ENCODE data around the gene TRIM10. TPM values are rescaled to one million over a fixed set of nuclear protein-coding genes. Genes with fewer than 3 reads are reported as not detected.

The TRIM10 gene
- total and polyA plus RNA-seq, 2 donors (not counting 1 experiment from before 2014, with no cell fraction given), result not detected

DNA sequence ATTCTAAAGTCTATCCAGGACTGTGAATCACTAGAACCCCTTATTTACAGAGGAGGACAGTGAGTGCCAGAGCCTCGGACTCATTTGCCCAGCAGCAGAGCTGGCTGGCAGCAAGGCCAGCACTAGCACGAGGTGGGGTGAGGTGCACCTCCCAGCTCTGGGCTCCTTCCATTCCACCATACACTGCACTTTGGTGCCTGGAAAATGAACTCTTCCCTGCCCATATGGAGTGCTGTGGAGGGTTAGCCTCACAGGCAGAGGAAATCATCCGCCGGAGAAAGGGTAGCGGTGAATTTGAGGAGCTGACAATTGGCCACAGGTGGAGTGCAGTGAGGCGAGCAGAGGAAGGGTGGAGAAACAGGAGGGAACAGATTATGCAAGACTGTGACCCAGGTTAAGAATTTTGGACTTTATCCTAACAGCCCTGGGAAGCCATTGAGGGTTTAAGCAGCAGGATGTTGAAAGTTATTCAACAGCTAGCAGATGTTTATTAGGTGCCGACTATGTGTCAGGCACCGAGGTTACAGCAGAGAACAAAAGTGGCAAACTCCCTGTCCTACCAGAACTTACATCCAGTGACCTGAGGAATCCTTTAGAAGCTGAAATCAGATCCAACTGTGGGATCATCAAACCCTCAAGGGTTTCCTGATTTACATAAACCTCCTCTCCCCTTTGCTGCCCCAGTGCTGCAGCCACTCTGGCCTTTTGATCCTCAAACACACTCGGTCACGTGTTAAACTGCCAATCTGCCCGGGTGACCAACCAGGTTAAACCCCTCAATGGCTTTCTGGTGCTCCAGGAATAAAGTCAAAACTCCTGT lies 46.0 kb upstream of the TRIM10 start:
- CTCF ChIA-PET, result interaction anchor here (1.4 kb wide), 1 partner anchor 76 kb away, joined by 4 read pairs; no protein-coding TSS in a partner anchor
- H3K4me3 Mint-ChIP-seq, result peak overlapping the region; percentile 45
- H4K20me1 ChIP-seq (ENCODE audit: control insufficient read depth, insufficient read depth, low read length, poor library complexity, severe bottlenecking), result peaks cover 80% of the 10 kb centered on the region

More for the DNA sequence above, 46.0 kb upstream of the TRIM10 start:
- peaks cover 57 to 65% of the 10 kb centered on the region in 2 donors for H3K4me1 ChIP-seq (ENCODE audit: control insufficient read depth in 2 of 2, insufficient read depth in 2 of 2, low read length in 2 of 2)
- Mint-ChIP-seq H3K4me1 (peaks cover 70% of the 10 kb centered on the region), H3K27ac (peak overlapping the region; percentile 63), H3K9me3 (ENCODE audit: insufficient read depth) (no peaks in the 10 kb centered on the region), H3K27me3 (no peaks in the 10 kb centered on the region)
- peak overlapping the region in 1 of 5 experiments; percentile 2 for H3K4me3 ChIP-seq (ENCODE audit: control extremely low read depth in 1 of 5, extremely low read depth in 1 of 5, insufficient read depth in 1 of 5, low read depth in 2 of 5, low read length in 4 of 5)
- H3K27ac ChIP-seq (ENCODE audit: low read length in 2 of 2), result no peak overlapping the region
- peaks cover 98% of the 10 kb centered on the region for H3K79me2 ChIP-seq (ENCODE audit: control insufficient read depth, insufficient read depth, low read length)
- H3K9ac ChIP-seq (ENCODE audit: low read length), result peak overlapping the region; percentile 15
- ATAC-seq (ENCODE audit: low read depth) (no peak), DNase-seq (no peak)
- 65% methylated on average over 8 of the region's 11 CpGs for WGBS (ENCODE audit: insufficient coverage)
- H3K9me3 ChIP-seq (ENCODE audit: control extremely low read depth in 1 of 3, control insufficient read depth in 2 of 3, insufficient read depth in 1 of 3, low read length in 2 of 3), result no peaks in the 10 kb centered on the region
- TF ChIP-seq CTCF (IDR thresholded peaks at IDR 0.05) (no peak), EZH2 (IDR thresholded peaks at IDR 0.05; ENCODE audit: borderline replicate concordance, insufficient read depth, low read depth, low read length, poor library complexity, severe bottlenecking) (no peak)
- peak overlapping the region; percentile 25 for H3K4me2 ChIP-seq (replicated peaks; ENCODE audit: low read depth, low read length, poor library complexity, severe bottlenecking)
- intact Hi-C loops (cut with micrococcal nuclease), result loop anchor here (5.0 kb wide), 1 partner anchor 35 kb away; no protein-coding TSS in a partner anchor
- no peaks in the 10 kb centered on the region for H3K27me3 ChIP-seq (replicated peaks in 1 of 4; ENCODE audit: control extremely low read depth in 1 of 4, control insufficient read depth in 3 of 4, insufficient read depth in 4 of 4, low read length in 3 of 4)
- POLR2A ChIA-PET, result no interaction called here
- no peak overlapping the region for H2AFZ ChIP-seq (ENCODE audit: insufficient read depth, low read depth, low read length, poor library complexity, severe bottlenecking)
- H3K36me3 ChIP-seq (replicated peaks in 1 of 2; ENCODE audit: control extremely low read depth in 1 of 2, control insufficient read depth in 1 of 2, extremely low read depth in 1 of 2, insufficient read depth in 2 of 2, low read length in 1 of 2), result peaks cover 0 to 18% of the 10 kb centered on the region in 2 experiments

Data from B cell (primary cell).